KMS-11 (cell line): ENCODE data around the gene TAX1BP1.
A peak's percentile ranks its signal among the peaks of the same experiment; 100 is the strongest.

Source experiments
- H2AFZ ChIP-seq: fragments of 200-600 bp; sonication (generic); 2 replicates; pipeline ENCODE4 v1.6.1; 2016; ENCODE audit warnings: antibody characterized with exemption, mixed run types, low read depth
- H3K27ac ChIP-seq: fragments of 200-600 bp; sonication (generic); 2 replicates; pipeline ENCODE4 v1.6.1; 2016; ENCODE audit warnings: mild to moderate bottlenecking, mixed run types
- H3K27me3 ChIP-seq: fragments of 200-600 bp; sonication (generic); 2 replicates; pipeline ENCODE4 v1.6.1; 2017; ENCODE audit warnings: mild to moderate bottlenecking, low read depth, mixed run types, moderate library complexity; ENCODE audit not compliant: insufficient read depth
- H3K36me3 ChIP-seq: fragments of 200-600 bp; sonication (generic); 2 replicates; pipeline ENCODE4 v1.6.1; 2017; ENCODE audit warnings: mild to moderate bottlenecking, mixed run types; ENCODE audit not compliant: insufficient read depth
- H3K4me1 ChIP-seq: fragments of 200-600 bp; sonication (generic); 2 replicates; pipeline ENCODE4 v1.6.1; 2016; ENCODE audit warnings: mild to moderate bottlenecking, low read depth, mixed run types; ENCODE audit not compliant: poor library complexity, severe bottlenecking
- H3K4me2 ChIP-seq: fragments of 200-600 bp; sonication (generic); 2 replicates; pipeline ENCODE4 v1.7.0; 2016; ENCODE audit warnings: mild to moderate bottlenecking, mixed run types
- H3K4me3 ChIP-seq: fragments of 200-600 bp; sonication (generic); IDR thresholded peaks from 2 replicates; pipeline ENCODE4 v1.6.1; 2017; ENCODE audit warnings: low read depth, low read length, mixed read lengths; ENCODE audit not compliant: insufficient read depth
- H3K79me2 ChIP-seq: fragments of 200-600 bp; sonication (generic); 2 replicates; pipeline ENCODE4 v1.6.1; 2016; ENCODE audit warnings: low read depth, mixed run types; ENCODE audit not compliant: insufficient read depth
- H3K9ac ChIP-seq: fragments of 200-600 bp; sonication (generic); 2 replicates; pipeline ENCODE4 v1.6.1; 2016; ENCODE audit warnings: mild to moderate bottlenecking, mixed run types
- H4K20me1 ChIP-seq: fragments of 200-600 bp; sonication (generic); 2 replicates; pipeline ENCODE4 v1.6.1; 2016; ENCODE audit warnings: mild to moderate bottlenecking, mixed run types; ENCODE audit not compliant: insufficient read depth
- CTCF ChIP-seq: fragments of 200-600 bp; sonication (generic); conservative IDR thresholded peaks from 2 replicates; pipeline ENCODE4 v1.6.1; 2017; ENCODE audit warnings: low read depth, mild to moderate bottlenecking, antibody characterized with exemption, low read length, moderate library complexity, mixed read lengths

TAX1BP1 gene

GRCh38 chr7:27784399-27785053, 44.6 kb downstream of the TAX1BP1 start:
- no peaks in the 10 kb centered on the region for H3K79me2 ChIP-seq
- no peak overlapping the region for H2AFZ ChIP-seq
- peaks cover 8% of the 10 kb centered on the region for H3K4me1 ChIP-seq
- no peak overlapping the region for H3K27ac ChIP-seq
- H3K4me3 ChIP-seq = no peak overlapping the region
- no peaks in the 10 kb centered on the region for H4K20me1 ChIP-seq
- H3K9ac ChIP-seq = no peak overlapping the region
- TF ChIP-seq CTCF = peak; percentile 93
- 0 out of 2 replicates have a peak, but pooled peaks cover 4% of the 10 kb centered on the region for H3K36me3 ChIP-seq
- H3K4me2 ChIP-seq = no peak overlapping the region
- H3K27me3 ChIP-seq = no peaks in the 10 kb centered on the region

- Histone ChIP-seq H3K27ac (no peak overlapping the region), H3K4me2 (no peak overlapping the region), H3K4me1 (peaks cover 8% of the 10 kb centered on the region), H3K4me3 (no peak overlapping the region), H3K36me3 (0 out of 2 replicates have a peak, but pooled peaks cover 4% of the 10 kb centered on the region), H3K79me2 (no peaks in the 10 kb centered on the region), H4K20me1 (no peaks in the 10 kb centered on the region), H3K9ac (no peak overlapping the region), H2AFZ (no peak overlapping the region), H3K27me3 (no peaks in the 10 kb centered on the region)
- no peak for TF ChIP-seq CTCF
These were observed 48.5 kb downstream of the TAX1BP1 start for GRCh38 chr7:27788437-27788836.

- H3K4me3 ChIP-seq = no peak overlapping the region
- TF ChIP-seq CTCF = no peak
- H3K4me1 ChIP-seq = no peaks in the 10 kb centered on the region
- H3K27ac ChIP-seq = no peak overlapping the region
- no peak overlapping the region for H2AFZ ChIP-seq
- no peak overlapping the region for H3K9ac ChIP-seq
- H3K79me2 ChIP-seq = no peaks in the 10 kb centered on the region
- H4K20me1 ChIP-seq = no peaks in the 10 kb centered on the region
- H3K4me2 ChIP-seq = no peak overlapping the region
- no peaks in the 10 kb centered on the region for H3K27me3 ChIP-seq
- no peaks in the 10 kb centered on the region for H3K36me3 ChIP-seq
These were observed 53.8 kb downstream of the TAX1BP1 start for GRCh38 chr7:27793780-27794179.

- no peak for TF ChIP-seq CTCF
- Histone ChIP-seq H3K36me3 (no peaks in the 10 kb centered on the region), H3K4me3 (no peak overlapping the region), H2AFZ (no peak overlapping the region), H3K4me1 (no peaks in the 10 kb centered on the region), H3K79me2 (no peaks in the 10 kb centered on the region), H3K9ac (no peak overlapping the region), H4K20me1 (no peaks in the 10 kb centered on the region), H3K27me3 (no peaks in the 10 kb centered on the region), H3K27ac (no peak overlapping the region), H3K4me2 (no peak overlapping the region)
These were observed 56.0 kb downstream of the TAX1BP1 start for GRCh38 chr7:27795977-27796376.
